Measurements from ENCODE around the gene CAB39L. TPM values are rescaled to one million over a fixed set of nuclear protein-coding genes. Genes with fewer than 3 reads are reported as not detected.

Gene CAB39L
- polyA plus RNA-seq, 1 of the 3 experiments (the other 2 are of a cell fraction): 2.6 TPM

- Histone ChIP-seq H3K9me3 (no peaks in the 10 kb centered on the region), H3F3A (replicated peaks; ENCODE audit: insufficient read depth) (no peaks in the 10 kb centered on the region), H3K4me3 (ENCODE audit: low read depth in 2 of 2, low read length in 1 of 2) (no peak overlapping the region), H3K27ac (ENCODE audit: low read depth in 2 of 2, low read length in 1 of 2) (no peak overlapping the region), H3K36me3 (replicated peaks in 1 of 2; ENCODE audit: control insufficient read depth in 1 of 2, insufficient read depth in 2 of 2, low read length in 1 of 2) (no peaks in the 10 kb centered on the region), H3K9ac (no peak overlapping the region), H4K20me1 (ENCODE audit: insufficient read depth) (no peaks in the 10 kb centered on the region), H3K9me2 (no peaks in the 10 kb centered on the region), H3K79me2 (ENCODE audit: insufficient read depth) (no peaks in the 10 kb centered on the region), H3K4me2 (no peak overlapping the region), H3K27me3 (ENCODE audit: insufficient read depth) (no peaks in the 10 kb centered on the region), H3K4me1 (ENCODE audit: control insufficient read depth in 1 of 2, insufficient read depth in 2 of 2, low read depth in 1 of 2, low read length in 1 of 2) (no peaks in the 10 kb centered on the region), H2AFZ (ENCODE audit: low read depth) (no peak overlapping the region)
- CTCF ChIA-PET: no interaction called here
- POLR2A ChIA-PET: no interaction called here
- 96% methylated on average over 5 of the region's 5 CpGs for WGBS (ENCODE audit: low lambda C conversion rate)
- TF ChIP-seq GATA2 (CRISPR knock-in tag; IDR thresholded peaks at IDR 0.05) (no peak), JUND (IDR thresholded peaks at IDR 0.05) (no peak), RXRA (IDR thresholded peaks at IDR 0.05; ENCODE audit: borderline replicate concordance, low read depth) (no peak), RAD21 (IDR thresholded peaks at IDR 0.05; ENCODE audit: low read length) (no peak), EZH2phosphoT487 (IDR thresholded peaks at IDR 0.05; ENCODE audit: borderline replicate concordance, low read depth) (no peak), FOXJ3 (CRISPR knock-in tag; IDR thresholded peaks at IDR 0.05) (no peak), REST (IDR thresholded peaks at IDR 0.05; ENCODE audit: low read depth, low read length) (no peak), RCOR1 (IDR thresholded peaks at IDR 0.05; ENCODE audit: low read length) (no peak), SMC3 (IDR thresholded peaks at IDR 0.05; ENCODE audit: low read depth, low read length) (no peak), ELF1 (IDR thresholded peaks at IDR 0.05) (no peak), FOXM1 (IDR thresholded peaks at IDR 0.05; ENCODE audit: low read depth) (no peak), TAF1 (IDR thresholded peaks at IDR 0.05; ENCODE audit: borderline replicate concordance, low read depth, low read length) (no peak), ZBTB33 (IDR thresholded peaks at IDR 0.05; ENCODE audit: borderline replicate concordance, low read depth) (no peak), SIN3A (IDR thresholded peaks at IDR 0.05; ENCODE audit: borderline replicate concordance, low read depth, low read length) (no peak), TCF12 (IDR thresholded peaks at IDR 0.05) (no peak), IRF3 (IDR thresholded peaks at IDR 0.05; ENCODE audit: low read depth, low read length) (no peak)
- DNase-seq: no peak
Observed at GRCh38 chr13:49411353-49411752, 32.5 kb downstream of the CAB39L start.
